ENCODE results near the gene PLXDC1. TPM values are rescaled to one million over a fixed set of nuclear protein-coding genes. Genes with fewer than 3 reads are reported as not detected.
"Not testable (repeated sequence)": the region's sequence is repeated elsewhere in the genome, so short reads cannot be mapped to it uniquely, and the experiment has no call there.

The PLXDC1 gene
- total and polyA plus RNA-seq, 9 donors = 11.6 to 58.6 (median 32.3) TPM

DNA sequence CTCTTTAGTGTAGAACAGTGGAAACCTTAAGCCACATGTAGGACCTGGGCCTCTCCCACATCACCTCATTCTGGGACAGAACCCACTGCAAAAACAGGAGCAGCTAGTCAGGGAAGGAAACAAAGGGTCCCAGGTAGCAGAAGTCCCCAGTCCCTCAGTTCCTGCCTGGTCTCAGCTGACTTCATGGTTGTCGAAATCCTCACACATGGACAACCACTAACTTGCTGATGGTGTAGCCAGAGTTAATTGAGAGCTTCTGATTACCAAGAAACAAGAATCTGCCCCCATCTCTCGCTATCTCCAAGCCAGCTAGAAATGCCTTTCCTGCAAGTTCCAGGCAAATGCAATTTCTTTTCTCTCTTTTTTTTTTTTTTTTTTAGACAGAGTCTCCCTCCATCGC is 18.1 kb upstream of the PLXDC1 start:
- intact Hi-C loops (cut with DNase I) = loop anchor here in 1 of 4 donors (10.0 kb wide), 1 partner anchor 65 kb away; no protein-coding TSS in a partner anchor
- 63 to 71% (median 70%) methylated on average over 3 of the region's 3 CpGs for WGBS, 3 donors

DNA sequence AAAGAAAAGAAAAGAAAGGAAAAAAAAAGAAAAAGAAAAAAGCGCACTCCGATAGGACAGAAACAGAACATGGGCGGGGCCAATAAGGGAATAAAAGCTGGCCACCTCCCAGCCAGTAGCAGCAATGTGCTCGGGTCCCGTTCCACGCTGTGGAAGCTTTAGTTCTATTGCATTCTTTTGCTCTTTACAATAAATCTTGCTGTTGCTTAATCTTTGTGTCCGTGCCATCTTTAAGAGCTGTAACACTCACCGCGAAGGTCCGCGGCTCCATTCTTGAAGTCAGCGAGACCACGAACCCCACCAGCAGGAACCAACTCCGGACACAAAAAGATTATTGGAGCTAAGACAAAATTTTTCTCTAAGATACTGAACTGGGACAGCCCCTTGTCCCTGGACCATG is 17.7 kb upstream of the PLXDC1 start:
- no peaks in the 10 kb centered on the region for H3K4me1 ChIP-seq (ENCODE audit: insufficient read depth)
- WGBS, 3 donors = 81 to 89% (median 85%) methylated on average over 14 of the region's 14 CpGs
- no peak overlapping the region for H3K27ac ChIP-seq
- TF ChIP-seq EP300 (IDR thresholded peaks at IDR 0.05) = no peak
- TF ChIP-seq, protein P1, sequence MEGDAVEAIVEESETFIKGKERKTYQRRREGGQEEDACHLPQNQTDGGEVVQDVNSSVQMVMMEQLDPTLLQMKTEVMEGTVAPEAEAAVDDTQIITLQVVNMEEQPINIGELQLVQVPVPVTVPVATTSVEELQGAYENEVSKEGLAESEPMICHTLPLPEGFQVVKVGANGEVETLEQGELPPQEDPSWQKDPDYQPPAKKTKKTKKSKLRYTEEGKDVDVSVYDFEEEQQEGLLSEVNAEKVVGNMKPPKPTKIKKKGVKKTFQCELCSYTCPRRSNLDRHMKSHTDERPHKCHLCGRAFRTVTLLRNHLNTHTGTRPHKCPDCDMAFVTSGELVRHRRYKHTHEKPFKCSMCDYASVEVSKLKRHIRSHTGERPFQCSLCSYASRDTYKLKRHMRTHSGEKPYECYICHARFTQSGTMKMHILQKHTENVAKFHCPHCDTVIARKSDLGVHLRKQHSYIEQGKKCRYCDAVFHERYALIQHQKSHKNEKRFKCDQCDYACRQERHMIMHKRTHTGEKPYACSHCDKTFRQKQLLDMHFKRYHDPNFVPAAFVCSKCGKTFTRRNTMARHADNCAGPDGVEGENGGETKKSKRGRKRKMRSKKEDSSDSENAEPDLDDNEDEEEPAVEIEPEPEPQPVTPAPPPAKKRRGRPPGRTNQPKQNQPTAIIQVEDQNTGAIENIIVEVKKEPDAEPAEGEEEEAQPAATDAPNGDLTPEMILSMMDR (IDR thresholded peaks at IDR 0.05) = no peak
- TF ChIP-seq POLR2A (IDR thresholded peaks at IDR 0.05) = no peak
- no peak overlapping the region for H3K4me3 ChIP-seq
- intact Hi-C loops (cut with DNase I) = loop anchor here in 1 of 4 donors (10.0 kb wide), 1 partner anchor 66 kb away; no protein-coding TSS in a partner anchor
- H3K36me3 ChIP-seq = no peaks in the 10 kb centered on the region
- H3K27me3 ChIP-seq = no peaks in the 10 kb centered on the region
- DNase-seq = no peak
- H3K9me3 ChIP-seq = no peaks in the 10 kb centered on the region

More for the DNA sequence above, 18.1 kb upstream of the PLXDC1 start:
- Histone ChIP-seq H3K4me1 (ENCODE audit: insufficient read depth) (no peaks in the 10 kb centered on the region), H3K27ac (no peak overlapping the region), H3K27me3 (no peaks in the 10 kb centered on the region), H3K9me3 (no peaks in the 10 kb centered on the region), H3K36me3 (no peaks in the 10 kb centered on the region), H3K4me3 (no peak overlapping the region)
- no peak for DNase-seq
- no peak for TF ChIP-seq POLR2A (IDR thresholded peaks at IDR 0.05)
- TF ChIP-seq, protein P1 (IDR thresholded peaks at IDR 0.05) = no peak
- no peak for TF ChIP-seq EP300 (IDR thresholded peaks at IDR 0.05)

DNA sequence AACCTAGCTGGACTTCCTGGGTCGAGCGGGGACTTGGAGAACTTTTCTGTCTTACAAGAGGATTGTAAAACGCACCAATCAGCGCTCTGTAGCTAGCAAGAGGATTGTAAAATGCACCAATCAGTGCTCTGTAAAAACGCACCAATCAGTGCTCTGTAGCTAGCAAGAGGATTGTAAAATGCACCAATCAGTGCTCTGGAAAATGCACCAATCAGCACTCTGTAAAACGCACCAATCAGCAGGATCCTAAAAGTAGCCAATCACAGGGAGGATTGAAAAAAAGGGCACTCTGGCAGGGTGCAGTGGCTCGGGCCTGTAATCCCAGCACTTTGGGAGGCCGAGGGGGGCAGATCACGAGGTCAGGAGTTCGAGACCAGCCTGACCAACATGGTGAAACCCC is 17.1 kb upstream of the PLXDC1 start:
- not testable (repeated sequence) for H3K4me1 ChIP-seq (ENCODE audit: insufficient read depth); DNase-seq; H3K27me3 ChIP-seq; H3K36me3 ChIP-seq; H3K27ac ChIP-seq; H3K9me3 ChIP-seq; H3K4me3 ChIP-seq
- intact Hi-C loops (cut with DNase I) = loop anchor here in 1 of 4 donors (10.0 kb wide), 1 partner anchor 66 kb away; no protein-coding TSS in a partner anchor
- WGBS, 3 donors = 93 to 95% (median 95%) methylated on average over 10 of the region's 10 CpGs

GRCh38 chr17:39167476-39167875 is 16.0 kb upstream of the PLXDC1 start:
- WGBS, 3 donors = 7 to 32% (median 12%) methylated on average over 2 of the region's 2 CpGs
- TF ChIP-seq EP300 (IDR thresholded peaks at IDR 0.05) (no peak), POLR2A (IDR thresholded peaks at IDR 0.05) (no peak)
- TF ChIP-seq, protein P1 (IDR thresholded peaks at IDR 0.05) = no peak
- Histone ChIP-seq H3K27ac (no peak overlapping the region), H3K4me3 (no peak overlapping the region), H3K27me3 (no peaks in the 10 kb centered on the region), H3K4me1 (ENCODE audit: insufficient read depth) (no peaks in the 10 kb centered on the region), H3K9me3 (no peaks in the 10 kb centered on the region), H3K36me3 (no peaks in the 10 kb centered on the region)
- no peak for DNase-seq
- intact Hi-C loops (cut with DNase I) = loop anchor here in 1 of 4 donors (10.0 kb wide), 1 partner anchor 67 kb away; no protein-coding TSS in a partner anchor

GRCh38 chr17:39166437-39167335 is 15.2 kb upstream of the PLXDC1 start:
- Histone ChIP-seq H3K27ac (no peak overlapping the region), H3K9me3 (no peaks in the 10 kb centered on the region), H3K36me3 (no peaks in the 10 kb centered on the region), H3K4me1 (ENCODE audit: insufficient read depth) (no peaks in the 10 kb centered on the region), H3K27me3 (no peaks in the 10 kb centered on the region), H3K4me3 (no peak overlapping the region)
- 70 to 82% (median 71%) methylated on average over 7 of the region's 7 CpGs for WGBS, 3 donors
- DNase-seq = no peak
- TF ChIP-seq POLR2A (IDR thresholded peaks at IDR 0.05) (no peak), EP300 (IDR thresholded peaks at IDR 0.05) (no peak)
- TF ChIP-seq, protein P1 (IDR thresholded peaks at IDR 0.05) = no peak
- intact Hi-C loops (cut with DNase I) = loop anchor here in 1 of 4 donors (10.0 kb wide), 1 partner anchor 68 kb away; no protein-coding TSS in a partner anchor
